GM12864 (cell line): Measurements from ENCODE around the gene ACY1.

Source experiments
- DNase-seq: peaks from one replicate; pipeline ENCODE4 v3.0.0-alpha.2; 2011; ENCODE audit warnings: low read depth
- H3K4me3 ChIP-seq: 2 replicates; pipeline ENCODE4 v1.5.1; 2011; ENCODE audit warnings: mild to moderate bottlenecking, low read depth, low read length, control low read depth
- TF ChIP-seq, protein P1 (sequence below): IDR thresholded peaks from 2 replicates; pipeline ENCODE4 v1.5.1; 2011; ENCODE audit warnings: low read depth, mild to moderate bottlenecking, moderate library complexity, low read length, control low read depth, inconsistent platforms; ENCODE audit errors: missing control alignments

ACY1 gene

DNA sequence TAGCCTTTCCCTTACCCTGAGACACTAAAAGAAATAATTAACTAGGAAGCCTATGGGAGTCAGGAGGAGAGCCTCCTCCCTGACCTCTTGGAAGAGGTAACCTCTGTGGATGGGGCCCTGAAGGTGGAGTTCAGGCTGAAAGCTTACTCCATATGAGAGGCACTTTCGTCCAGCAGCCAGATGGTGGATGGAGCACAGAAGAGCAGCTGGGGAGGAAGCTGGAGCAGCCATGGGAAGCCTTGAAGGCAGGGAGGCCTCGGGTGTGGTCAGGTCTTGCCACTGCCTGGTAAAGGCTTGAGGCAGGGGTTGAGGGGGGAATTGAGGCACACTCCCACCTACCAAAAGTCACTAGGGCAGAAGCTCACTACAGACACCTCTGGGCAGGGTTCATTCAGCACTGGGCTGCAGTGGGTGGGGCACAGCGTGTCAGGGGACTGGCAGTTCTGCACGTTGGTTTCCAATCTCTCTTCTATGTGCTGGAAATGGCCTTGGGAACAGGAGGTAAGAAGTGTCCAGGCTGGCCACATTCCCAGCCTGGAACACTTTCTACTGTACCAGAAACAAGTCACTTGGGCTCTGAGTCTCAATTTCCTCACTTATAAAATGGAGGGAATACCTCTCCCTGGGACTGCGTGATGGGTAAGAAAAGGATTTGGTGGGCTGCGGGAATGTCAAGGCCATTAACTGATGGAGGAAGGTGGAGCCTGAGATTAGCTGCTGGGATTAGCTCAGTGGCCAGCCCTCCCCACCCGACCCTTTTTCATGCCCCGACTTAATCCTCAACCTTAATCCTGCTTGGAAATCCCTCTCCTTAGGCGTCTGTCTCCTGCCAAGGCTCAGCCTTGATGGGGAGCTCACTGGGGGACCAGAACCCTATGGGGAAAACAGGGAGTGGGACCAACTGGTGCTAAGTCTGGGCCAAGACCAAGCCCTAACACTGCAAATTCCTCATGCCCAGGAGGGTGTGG is 21.4 kb upstream of the ACY1 start:
- DNase-seq, result no peak
- TF ChIP-seq, protein P1, sequence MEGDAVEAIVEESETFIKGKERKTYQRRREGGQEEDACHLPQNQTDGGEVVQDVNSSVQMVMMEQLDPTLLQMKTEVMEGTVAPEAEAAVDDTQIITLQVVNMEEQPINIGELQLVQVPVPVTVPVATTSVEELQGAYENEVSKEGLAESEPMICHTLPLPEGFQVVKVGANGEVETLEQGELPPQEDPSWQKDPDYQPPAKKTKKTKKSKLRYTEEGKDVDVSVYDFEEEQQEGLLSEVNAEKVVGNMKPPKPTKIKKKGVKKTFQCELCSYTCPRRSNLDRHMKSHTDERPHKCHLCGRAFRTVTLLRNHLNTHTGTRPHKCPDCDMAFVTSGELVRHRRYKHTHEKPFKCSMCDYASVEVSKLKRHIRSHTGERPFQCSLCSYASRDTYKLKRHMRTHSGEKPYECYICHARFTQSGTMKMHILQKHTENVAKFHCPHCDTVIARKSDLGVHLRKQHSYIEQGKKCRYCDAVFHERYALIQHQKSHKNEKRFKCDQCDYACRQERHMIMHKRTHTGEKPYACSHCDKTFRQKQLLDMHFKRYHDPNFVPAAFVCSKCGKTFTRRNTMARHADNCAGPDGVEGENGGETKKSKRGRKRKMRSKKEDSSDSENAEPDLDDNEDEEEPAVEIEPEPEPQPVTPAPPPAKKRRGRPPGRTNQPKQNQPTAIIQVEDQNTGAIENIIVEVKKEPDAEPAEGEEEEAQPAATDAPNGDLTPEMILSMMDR, result no peak
- no peak overlapping the region for H3K4me3 ChIP-seq

DNA sequence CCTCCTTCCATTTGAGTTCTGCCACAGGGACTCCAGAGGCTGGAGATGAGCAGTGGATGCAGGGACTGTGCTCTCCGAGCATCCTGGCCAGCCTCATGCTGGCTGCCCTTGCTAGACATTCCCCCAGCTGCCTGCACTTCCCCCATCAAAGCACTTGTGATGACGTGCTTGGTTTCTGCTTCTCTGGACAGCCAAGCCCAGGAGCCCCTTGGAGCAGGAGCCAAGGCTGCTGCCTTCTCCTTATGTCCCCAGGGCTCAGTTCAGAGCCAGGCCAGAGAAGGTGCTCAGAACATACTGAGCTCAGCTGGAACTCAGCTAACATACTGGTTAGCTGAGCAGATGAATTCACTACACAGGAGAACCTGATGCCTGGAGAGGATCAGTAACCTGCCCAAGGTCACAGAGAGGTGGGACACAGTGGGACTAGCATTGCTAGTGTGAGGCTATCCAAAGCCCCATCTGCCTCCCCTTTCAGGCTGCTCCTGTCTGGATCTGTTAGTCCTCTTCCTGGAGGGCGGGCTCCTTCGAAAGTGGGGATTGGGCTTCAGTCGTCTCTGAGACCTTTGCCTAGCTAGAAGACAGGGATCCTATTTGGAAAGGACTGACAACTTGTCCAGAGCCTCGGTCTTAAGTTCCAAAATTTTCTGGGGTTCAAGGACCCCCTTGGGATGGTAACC is 20.3 kb upstream of the ACY1 start:
- no peak overlapping the region for H3K4me3 ChIP-seq
- no peak for DNase-seq
- TF ChIP-seq, protein P1, result no peak

DNA sequence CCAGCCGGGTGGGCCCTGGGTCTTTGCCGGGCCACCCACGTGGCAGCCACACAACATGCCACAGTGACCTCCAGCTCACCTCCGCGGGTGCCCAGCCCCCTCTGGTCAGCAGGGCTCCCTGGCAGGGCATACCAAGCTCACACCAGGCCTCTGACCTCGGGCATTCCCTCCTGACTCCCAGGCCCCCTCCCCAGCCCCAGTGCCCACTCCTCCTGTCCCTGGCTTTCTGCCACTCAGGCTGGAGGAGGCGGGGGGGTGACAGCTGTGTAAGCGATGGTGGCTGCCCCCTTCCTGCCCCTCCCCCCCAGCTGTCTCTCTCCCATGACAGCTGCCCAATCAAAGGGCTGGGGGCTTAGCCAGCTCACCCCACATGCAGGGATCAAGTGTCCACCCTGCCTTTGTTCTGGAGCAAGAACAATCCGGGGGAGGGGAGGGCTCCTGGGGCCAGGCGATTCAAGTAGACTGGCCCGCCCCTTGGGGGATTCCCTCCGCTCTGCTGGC is 19.3 kb upstream of the ACY1 start:
- no peak overlapping the region for H3K4me3 ChIP-seq
- TF ChIP-seq, protein P1, result no peak
- no peak for DNase-seq

DNA sequence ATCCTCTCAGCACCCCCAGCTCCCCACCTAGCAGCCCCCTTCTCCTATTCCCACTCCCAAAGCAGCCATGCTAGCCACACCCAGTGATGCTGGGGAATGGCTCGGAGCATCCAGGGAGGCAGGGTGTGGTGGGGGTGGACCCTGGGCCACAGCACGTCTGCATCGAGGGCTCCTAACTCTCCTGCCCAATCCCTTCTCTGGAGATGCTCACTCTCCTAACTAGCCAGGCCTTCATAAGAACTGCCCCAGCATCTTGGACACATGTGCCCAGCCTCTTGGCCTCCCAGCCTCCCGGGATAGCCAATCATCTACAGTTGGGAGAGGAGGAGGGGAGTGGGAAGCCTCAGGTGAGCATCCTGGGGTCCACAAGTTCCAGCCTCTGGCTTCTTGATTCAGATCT is 18.8 kb upstream of the ACY1 start:
- TF ChIP-seq, protein P1, result no peak

DNA sequence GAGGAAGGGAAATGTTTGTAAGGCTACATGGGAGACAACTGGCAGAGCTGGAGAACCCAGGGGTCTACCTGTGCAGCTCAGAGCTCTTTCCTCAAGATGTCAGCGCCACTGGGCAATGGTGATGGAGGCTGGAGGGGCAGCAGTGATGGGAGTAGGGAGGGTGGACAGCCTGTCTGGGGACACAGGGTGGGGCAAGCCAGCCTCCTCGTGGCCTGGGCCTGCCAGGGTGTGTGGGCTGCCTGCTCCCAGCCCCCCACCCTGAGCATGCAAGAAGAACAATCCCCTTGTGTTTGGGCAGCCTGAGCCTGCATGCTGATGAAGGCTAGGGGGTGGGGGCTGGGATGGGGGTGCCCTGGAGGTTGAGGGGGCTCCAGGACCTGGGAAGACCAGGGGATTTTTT is 17.3 kb upstream of the ACY1 start:
- TF ChIP-seq, protein P1, result no peak
- no peak for DNase-seq
- no peak overlapping the region for H3K4me3 ChIP-seq

More for the DNA sequence above, 18.8 kb upstream of the ACY1 start:
- no peak overlapping the region for H3K4me3 ChIP-seq
- no peak for DNase-seq

DNA sequence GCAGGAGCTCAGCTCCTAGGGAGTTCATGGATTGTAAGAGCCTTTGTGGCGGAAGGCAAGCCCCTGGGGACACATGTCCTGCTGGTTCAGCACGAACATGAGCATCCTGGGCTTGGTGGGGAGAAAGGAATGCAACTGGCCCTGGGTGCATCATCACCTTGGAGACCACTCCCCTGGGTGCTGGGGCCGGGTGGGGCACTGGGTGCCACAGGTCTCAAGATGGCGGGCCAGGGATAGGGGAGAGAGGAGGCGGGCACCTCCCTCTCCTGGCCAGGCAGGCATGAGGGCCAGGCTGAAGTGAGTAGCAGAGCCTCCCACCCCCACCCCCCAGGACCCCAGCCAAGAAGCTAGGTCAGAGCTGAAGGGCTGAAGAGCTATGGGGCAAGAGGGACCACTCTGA is 16.8 kb upstream of the ACY1 start:
- TF ChIP-seq, protein P1, result no peak
- H3K4me3 ChIP-seq, result peak overlapping the region; percentile 63; the same call in 1 of the 2 replicates

More for the DNA sequence above, 16.8 kb upstream of the ACY1 start:
- DNase-seq, result no peak
